NCI-H2081 (cell line): ENCODE measurements around the gene TUBA4A.
"Not testable (repeated sequence)": the region's sequence is repeated elsewhere in the genome, so short reads cannot be mapped to it uniquely, and the experiment has no call there.

Experiments used
- DNase-seq, 2 experiments: peaks; one replicate each; lab custom pipeline; 2025; lab: John Stamatoyannopoulos, UW

TUBA4A gene

DNA sequence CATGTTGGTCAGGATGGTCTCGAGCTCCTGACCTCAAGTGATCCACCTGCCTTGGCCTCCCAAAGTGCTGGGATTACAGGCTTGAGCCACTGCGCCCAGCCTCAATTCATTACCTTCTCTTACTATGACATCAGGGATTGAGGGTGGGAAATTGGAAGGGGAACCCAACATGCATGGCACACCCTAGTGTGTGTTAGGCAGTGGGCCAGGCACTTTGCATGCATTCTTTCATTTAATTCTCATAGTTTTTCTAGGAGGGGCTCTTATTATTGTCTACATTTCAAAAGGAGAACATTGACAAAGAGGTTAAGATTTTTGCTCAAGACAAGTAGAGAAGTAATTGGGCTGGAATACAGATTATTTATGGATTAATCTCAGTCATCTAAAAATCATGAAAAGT, 14.6 kb upstream of the TUBA4A start:
- no peak for DNase-seq

DNA sequence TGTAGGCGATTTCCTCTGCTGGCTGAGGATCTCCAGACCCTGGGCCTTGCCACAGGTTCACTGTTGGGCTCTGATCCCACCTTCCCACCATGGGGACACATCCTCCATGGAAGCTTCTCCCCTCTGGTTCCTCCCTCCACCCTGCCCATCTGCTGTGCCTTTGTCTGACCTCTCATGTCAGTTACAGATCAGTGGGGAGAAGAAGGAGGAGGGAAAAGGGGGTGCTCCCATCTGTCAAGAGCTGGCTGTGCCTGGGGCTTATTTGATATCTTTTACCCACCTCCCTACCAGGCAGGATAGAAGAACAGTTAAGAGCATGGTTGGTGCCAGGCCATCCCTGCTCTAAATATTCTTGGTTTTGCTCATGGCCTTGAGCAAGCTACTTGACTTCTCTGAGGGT, 13.2 kb upstream of the TUBA4A start:
- DNase-seq, result no peak

DNA sequence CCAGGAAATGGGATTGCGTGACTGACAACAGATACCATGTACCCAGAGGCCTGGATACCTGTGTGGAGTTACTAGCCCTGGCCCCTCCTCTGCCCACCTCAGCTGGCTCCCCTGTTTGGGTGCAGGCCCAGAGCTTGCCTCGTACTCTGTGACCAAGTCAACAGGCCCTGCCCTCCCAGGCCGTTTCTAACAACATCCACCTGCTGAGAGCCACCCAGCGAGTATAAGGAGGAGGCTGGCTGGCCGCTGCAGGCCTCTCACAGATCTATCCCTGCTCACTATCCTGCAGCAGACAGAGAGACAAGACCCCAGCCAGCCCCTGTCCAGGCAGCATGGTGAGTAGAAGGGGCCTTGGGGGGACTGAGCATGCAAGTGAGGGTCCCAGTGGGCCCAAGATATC, 12.5 kb upstream of the TUBA4A start:
- no peak for DNase-seq

- no peak for DNase-seq
Observed at GRCh38 chr2:219261024-219261855, 7.5 kb upstream of the TUBA4A start.

DNA sequence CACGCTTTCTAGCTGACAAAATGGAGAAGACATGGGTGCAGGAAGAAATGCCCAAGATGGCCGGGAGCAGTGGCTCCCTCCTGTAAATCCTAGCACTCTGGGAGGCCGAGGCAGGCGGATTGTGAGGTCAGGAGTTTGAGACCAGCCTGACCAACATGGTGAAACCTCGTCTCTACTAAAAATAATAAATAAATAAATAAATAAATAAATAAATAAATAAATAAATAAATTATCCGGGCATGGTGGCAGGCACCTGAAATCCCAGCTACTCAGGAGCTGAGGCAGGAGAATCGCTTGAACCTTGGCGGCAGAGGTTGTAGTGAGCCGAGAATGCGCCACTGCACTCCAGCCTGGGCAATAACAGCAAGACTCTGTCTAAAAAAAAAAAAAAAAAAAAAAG, 5.2 kb upstream of the TUBA4A start:
- DNase-seq, result not testable (repeated sequence)

- DNase-seq, result no peak
Observed at GRCh38 chr2:219254590-219255201, 978 bp upstream of the TUBA4A start.

DNA sequence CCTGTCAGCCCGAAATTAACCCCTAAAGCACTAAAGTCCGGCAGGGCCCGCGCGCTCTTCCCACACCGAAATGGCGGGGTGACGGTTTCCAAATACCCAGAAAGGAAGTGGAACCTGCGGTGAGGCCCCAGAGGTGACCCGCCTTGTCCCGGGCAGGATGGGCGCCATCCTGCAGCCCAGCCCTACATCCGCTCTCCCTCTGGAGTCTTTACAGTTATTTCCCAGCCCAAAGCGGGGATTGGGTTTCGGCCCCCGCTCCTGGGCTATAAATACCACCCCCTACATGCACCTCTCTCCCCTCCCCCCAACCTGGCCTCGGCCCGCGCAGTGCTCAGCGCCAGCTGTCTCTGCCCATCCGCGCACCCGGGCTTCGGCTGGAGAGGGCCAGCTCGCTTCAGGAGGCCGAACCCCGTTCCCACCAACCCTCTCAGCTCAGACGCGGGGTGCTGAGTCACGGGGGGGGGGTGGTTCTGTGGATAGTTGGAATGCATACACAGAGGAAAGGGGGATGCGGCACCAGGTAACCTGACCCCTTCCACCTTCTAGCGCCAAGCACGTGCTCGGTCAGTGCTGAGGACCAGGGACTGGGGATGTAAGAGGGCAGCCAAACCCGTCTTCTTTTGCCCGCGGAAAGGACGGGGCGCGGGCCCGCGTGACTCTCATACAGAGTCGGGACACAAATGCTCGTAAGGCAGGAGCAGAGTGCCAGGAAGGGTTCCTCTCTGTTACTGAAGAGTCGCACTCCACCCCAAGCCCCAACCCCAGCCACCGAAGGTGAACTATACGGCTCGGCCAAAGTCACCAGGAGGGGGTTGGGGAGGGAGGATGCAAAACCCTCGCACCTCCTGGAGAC, 592 bp downstream of the TUBA4A start, which contains the start of gene TUBA4B:
TSS of gene TUBA4B (plus strand) at position 344 of the 853 bp plus-strand sequence. CDS start at position 509, 165 bp downstream.
- DNase-seq, result peak; percentile 38 to 54

DNA sequence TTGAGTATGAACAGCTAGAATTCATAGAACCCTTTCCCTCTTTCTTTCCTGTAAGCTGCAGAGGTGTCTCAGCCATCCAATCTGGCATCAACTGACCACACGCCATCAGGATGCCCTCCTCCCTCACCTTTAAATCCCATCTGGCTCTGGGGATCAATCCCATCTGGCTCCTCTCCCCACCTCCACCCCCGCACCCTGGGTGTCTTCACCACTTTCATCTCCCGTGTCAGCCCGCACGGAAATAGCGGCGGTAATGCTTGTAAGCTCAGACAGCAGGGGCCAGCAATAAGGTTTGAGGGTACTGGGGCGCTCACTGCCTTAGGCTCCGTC, 1.2 kb downstream of the TUBA4A start:
- DNase-seq, result no peak

GRCh38 chr2:219252084-219252483, 1.6 kb downstream of the TUBA4A start:
- DNase-seq, result peak in 1 of 2 experiments; percentile 53

DNA sequence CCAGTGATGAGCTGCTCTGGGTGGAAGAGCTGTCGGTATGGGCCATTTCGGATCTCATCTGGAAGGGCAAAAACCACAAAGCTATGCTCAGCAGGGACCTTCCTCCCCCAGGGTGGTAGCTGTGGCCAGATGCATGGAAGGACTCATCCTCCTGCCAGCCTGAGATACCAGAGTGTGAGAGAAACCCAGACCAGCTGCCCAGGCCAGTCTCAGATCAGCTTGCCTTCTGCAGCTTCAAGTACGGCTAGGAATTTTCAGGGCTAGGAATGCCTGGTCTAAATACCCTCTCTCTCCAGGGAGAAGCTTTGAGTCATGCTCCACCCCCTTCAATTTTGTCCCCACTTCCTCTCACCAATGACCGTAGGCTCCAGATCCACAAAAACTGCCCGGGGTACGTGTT, 2.1 kb downstream of the TUBA4A start:
- no peak for DNase-seq

- no peak for DNase-seq
Observed at GRCh38 chr2:219250049-219250781, 3.5 kb downstream of the TUBA4A start.

DNA sequence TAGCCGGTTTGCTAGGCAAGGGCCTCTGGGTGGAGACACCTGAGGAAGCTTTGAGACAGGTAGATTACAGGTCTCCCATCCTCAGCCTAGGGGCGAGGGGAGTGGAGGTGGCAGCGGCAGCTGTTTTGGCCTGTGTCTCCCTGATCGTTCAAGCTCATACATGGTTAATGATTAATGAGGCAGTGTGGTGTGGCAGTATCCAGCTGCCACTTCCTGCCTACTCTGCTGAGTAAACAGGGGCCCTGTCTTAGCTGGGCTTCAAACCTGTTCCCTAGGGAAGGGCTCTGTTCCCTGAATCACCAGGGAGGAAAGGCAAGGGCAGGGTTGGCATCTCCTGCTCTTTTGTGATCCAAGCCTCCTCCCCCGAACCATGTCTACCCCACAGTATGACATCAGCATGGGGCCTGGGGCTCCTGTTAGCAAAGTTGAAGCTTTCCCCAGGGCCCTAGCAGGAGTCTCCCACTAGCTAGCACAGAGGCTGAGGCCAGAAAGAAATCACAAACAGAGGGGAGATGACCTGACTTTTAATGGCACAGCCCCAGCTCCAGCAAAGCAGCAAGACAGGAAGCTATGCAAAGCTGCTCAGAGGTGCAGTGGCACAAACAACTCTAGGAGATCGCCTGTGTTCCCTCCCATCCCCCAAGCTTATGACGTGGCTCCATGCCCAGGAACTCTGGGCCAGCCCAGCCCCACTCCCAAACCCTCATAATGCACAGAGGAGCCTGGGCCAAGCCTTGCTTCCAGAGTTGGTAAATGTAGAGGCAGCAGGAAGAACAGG, 4.3 kb downstream of the TUBA4A start:
- peak; percentile 60 to 85 for DNase-seq

GRCh38 chr2:219248845-219249202, 4.9 kb downstream of the TUBA4A start:
- DNase-seq, result no peak

GRCh38 chr2:219247678-219248642, 5.8 kb downstream of the TUBA4A start:
- DNase-seq, result no peak

GRCh38 chr2:219246559-219246958, 7.2 kb downstream of the TUBA4A start:
- no peak for DNase-seq

GRCh38 chr2:219245899-219246230, 7.9 kb downstream of the TUBA4A start:
- no peak for DNase-seq

DNA sequence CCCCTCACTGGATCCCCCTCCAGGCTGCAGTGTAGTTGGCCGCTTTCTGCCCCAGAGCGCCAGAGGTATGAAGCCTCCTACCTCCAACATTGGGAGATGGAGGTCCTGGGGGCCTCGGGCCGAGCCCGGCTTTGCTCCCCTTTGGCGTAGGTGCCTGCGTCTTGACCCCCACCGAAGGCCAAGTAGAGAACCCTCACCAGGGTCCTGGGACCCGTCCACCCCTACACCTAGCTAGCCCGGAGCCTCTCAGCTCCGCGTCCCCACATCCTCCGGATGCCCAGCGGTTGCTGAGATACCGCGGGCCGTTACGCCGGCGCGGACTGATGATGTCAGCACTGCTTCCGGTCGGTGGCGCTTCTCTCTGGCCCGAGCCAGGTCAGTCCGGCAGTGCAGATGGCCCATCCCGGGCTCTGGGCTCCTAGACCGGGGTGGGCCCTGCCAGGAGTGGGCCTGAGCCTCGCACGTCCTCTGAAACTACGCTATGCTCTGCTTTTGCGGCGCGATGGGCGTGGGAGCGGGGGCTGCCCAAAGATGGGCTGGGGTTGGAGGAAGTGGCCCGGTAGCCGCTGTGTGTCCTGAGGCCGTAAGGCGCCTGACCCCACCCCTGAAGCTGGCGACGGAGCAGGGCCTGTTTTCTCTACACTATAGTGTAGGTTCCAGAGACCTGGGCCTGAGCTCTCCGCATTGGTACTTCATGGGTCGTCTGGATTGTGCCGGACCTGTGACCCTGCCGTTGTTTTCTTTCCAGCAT, 8.4 kb downstream of the TUBA4A start, which contains the start of the genes GLB1L and STK16:
TSS of gene GLB1L (minus strand) at position 297 of the 751 bp plus-strand sequence. CDS start 1,871 bp downstream, outside the sequence.
TSS of gene STK16 (plus strand) at position 332 of the 751 bp plus-strand sequence. CDS start 521 bp downstream, outside the sequence.
- DNase-seq, result peak; percentile 85 to 91

- DNase-seq, result no peak
Observed at GRCh38 chr2:219244789-219245147, 8.9 kb downstream of the TUBA4A start.

DNA sequence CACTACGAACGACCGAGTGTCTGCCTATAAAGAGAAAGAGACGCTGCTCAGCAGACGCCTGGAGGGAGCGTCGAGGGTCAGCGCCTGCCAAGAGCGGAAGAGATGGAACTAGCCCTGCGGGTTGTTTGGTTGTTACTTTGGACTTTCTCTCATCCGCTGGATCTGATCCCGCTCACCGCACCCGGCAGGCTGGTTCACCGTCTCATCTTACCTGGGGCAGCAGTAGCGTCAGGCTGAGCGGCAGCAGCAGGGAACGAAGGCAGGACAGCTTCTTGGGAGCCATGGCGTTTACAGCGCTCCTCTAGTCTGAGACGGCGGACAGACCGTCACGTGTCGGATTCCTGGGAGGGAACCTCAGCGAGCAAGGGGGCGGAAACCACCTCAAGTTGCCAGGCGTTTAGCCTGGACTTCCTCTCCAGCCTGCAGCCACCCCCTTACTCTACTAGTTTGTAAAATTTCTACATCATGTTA, 10.4 kb downstream of the TUBA4A start:
- DNase-seq, result no peak
